Measurements from ENCODE around the gene NID1.

GRCh38 chr1:236021424-236022135 is 43.3 kb downstream of the NID1 start:
- TF ChIP-seq, protein P1, sequence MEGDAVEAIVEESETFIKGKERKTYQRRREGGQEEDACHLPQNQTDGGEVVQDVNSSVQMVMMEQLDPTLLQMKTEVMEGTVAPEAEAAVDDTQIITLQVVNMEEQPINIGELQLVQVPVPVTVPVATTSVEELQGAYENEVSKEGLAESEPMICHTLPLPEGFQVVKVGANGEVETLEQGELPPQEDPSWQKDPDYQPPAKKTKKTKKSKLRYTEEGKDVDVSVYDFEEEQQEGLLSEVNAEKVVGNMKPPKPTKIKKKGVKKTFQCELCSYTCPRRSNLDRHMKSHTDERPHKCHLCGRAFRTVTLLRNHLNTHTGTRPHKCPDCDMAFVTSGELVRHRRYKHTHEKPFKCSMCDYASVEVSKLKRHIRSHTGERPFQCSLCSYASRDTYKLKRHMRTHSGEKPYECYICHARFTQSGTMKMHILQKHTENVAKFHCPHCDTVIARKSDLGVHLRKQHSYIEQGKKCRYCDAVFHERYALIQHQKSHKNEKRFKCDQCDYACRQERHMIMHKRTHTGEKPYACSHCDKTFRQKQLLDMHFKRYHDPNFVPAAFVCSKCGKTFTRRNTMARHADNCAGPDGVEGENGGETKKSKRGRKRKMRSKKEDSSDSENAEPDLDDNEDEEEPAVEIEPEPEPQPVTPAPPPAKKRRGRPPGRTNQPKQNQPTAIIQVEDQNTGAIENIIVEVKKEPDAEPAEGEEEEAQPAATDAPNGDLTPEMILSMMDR (conservative IDR thresholded peaks at IDR 0.05; ENCODE audit: low read depth, low read length) = no peak
- TF ChIP-seq EZH2 (IDR thresholded peaks at IDR 0.05; ENCODE audit: low read length, unreplicated experiment) = no peak
